VCaP (cell line): Measurements from ENCODE around the gene GBX2.

Experiments
- H3K27ac ChIP-seq: fragments of 450-650 bp; 2 replicates; pipeline ENCODE4 v1.5.1; 2017
- CTCF ChIP-seq: fragments of 450-650 bp; conservative IDR thresholded peaks from 2 replicates; pipeline ENCODE4 v1.5.1; 2017; ENCODE audit warnings: mild to moderate bottlenecking, moderate library complexity

The GBX2 gene

GRCh38 chr2:236127010-236127409 is 41.2 kb downstream of the GBX2 start:
- TF ChIP-seq CTCF = no peak
- no peak overlapping the region for H3K27ac ChIP-seq

GRCh38 chr2:236125541-236125940 is 42.6 kb downstream of the GBX2 start:
- TF ChIP-seq CTCF = no peak
- no peak overlapping the region for H3K27ac ChIP-seq

GRCh38 chr2:236124182-236124893 is 43.8 kb downstream of the GBX2 start:
- H3K27ac ChIP-seq = no peak overlapping the region
- no peak for TF ChIP-seq CTCF

- no peak for TF ChIP-seq CTCF
- H3K27ac ChIP-seq = no peak overlapping the region
Measured at GRCh38 chr2:236123716-236124115, 44.5 kb downstream of the GBX2 start.

GRCh38 chr2:236122236-236122635 is 46.0 kb downstream of the GBX2 start:
- TF ChIP-seq CTCF = no peak

GRCh38 chr2:236121546-236121945 is 46.6 kb downstream of the GBX2 start:
- no peak for TF ChIP-seq CTCF
- no peak overlapping the region for H3K27ac ChIP-seq

More at GRCh38 chr2:236122236-236122635, 46.0 kb downstream of the GBX2 start:
- no peak overlapping the region for H3K27ac ChIP-seq

GRCh38 chr2:236120829-236121228 is 47.4 kb downstream of the GBX2 start:
- no peak for TF ChIP-seq CTCF
- no peak overlapping the region for H3K27ac ChIP-seq
